Choroid plexus epithelial cell (primary cell): Measurements from ENCODE around the gene MRM2.

Source experiments
- DNase-seq: peaks from one replicate; pipeline ENCODE4 v3.0.0-alpha.2; 2010; ENCODE audit warnings: low read depth
- H3K4me3 ChIP-seq: 2 replicates; pipeline ENCODE4 v1.5.1; 2011; ENCODE audit warnings: low read depth, mild to moderate bottlenecking, control low read depth, low read length, moderate library complexity
- TF ChIP-seq, protein P1 (sequence below): conservative IDR thresholded peaks from 2 replicates; pipeline ENCODE4 v1.5.1; 2011; ENCODE audit warnings: low read depth, mild to moderate bottlenecking, control low read depth, inconsistent platforms, low read length, moderate library complexity

The MRM2 gene

DNA sequence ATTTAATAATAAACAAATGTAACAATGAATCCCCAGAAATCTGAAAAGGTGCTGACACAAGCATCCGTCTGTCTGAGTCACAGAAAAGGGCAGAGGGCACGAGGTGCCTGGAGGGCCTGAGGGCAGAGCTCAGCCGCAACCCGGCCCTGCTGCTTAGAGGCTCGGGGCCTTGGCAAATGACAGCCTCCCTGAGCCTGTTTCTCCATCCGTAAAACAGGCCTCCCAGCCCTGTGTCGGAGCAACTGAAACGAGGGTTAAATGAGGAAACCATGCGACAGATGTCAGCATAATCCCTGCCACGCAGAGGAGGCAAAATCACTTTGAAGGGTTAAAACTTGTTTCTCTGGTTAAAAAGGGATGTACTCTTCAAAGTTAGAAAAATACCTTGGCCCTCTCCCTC is 24.9 kb upstream of the MRM2 start:
- DNase-seq = peak; percentile 74
- H3K4me3 ChIP-seq = no peak overlapping the region
- TF ChIP-seq, protein P1, sequence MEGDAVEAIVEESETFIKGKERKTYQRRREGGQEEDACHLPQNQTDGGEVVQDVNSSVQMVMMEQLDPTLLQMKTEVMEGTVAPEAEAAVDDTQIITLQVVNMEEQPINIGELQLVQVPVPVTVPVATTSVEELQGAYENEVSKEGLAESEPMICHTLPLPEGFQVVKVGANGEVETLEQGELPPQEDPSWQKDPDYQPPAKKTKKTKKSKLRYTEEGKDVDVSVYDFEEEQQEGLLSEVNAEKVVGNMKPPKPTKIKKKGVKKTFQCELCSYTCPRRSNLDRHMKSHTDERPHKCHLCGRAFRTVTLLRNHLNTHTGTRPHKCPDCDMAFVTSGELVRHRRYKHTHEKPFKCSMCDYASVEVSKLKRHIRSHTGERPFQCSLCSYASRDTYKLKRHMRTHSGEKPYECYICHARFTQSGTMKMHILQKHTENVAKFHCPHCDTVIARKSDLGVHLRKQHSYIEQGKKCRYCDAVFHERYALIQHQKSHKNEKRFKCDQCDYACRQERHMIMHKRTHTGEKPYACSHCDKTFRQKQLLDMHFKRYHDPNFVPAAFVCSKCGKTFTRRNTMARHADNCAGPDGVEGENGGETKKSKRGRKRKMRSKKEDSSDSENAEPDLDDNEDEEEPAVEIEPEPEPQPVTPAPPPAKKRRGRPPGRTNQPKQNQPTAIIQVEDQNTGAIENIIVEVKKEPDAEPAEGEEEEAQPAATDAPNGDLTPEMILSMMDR = no peak

DNA sequence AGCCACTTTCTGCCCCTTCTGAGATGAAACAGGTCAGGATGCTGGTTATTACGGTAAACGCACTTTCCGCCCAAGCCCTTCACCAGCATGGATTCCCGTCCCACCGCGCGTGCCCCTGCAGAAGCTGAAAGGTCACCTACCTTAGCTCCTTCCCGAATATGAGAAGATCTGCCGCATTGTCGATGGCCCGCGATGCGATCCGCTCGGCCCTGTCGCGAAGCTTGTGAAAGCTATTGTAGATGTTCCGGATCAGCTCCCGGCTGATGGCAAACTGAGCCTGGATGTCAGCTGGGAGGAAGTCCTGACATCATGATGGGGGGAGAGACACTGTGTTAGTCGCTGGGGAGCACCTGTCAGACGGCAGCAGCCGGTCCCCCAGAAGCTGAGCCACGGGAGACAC is 22.2 kb upstream of the MRM2 start:
- no peak overlapping the region for H3K4me3 ChIP-seq
- TF ChIP-seq, protein P1 = no peak
- no peak for DNase-seq

DNA sequence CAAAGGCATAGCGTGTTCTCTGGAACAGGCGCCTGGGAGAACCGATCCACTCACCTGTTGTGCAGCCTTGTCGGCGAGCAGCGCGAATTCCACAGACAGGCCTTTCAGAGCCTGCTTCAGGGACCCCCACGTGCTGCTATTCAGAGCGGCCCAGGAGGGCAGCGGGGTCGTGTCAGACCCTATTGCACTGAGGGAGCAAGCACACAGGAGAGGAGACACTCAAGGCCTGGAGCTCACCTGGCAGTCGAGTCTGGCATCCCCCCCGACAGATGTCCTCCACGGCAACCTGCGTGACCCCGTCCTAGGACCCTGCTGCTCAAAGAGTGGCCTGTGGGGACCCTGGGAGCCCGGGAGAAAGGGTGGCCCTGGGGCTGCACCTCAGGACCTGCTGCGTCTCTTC is 21.2 kb upstream of the MRM2 start:
- no peak for DNase-seq
- TF ChIP-seq, protein P1 = no peak
- H3K4me3 ChIP-seq = no peak overlapping the region

DNA sequence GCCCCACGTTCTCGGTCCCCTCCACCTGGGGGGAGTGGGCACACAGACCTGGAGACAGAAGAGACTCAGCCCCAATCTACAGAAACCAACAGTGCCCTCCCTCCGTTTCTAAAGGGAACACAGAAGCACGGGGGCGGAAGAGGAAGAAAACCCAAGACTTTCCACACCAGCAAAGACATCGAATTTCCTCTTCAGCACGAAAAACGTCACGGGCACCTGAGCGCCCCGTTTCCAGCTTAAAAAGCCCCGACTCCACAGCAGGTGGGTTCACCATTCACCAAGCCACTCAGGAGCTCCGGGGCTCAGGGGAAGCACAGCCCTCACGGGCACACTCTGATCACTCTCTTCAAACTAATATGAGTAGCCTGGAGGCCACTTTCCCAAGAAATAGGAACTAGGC is 19.6 kb upstream of the MRM2 start:
- TF ChIP-seq, protein P1 = no peak
- no peak overlapping the region for H3K4me3 ChIP-seq
- DNase-seq = no peak

DNA sequence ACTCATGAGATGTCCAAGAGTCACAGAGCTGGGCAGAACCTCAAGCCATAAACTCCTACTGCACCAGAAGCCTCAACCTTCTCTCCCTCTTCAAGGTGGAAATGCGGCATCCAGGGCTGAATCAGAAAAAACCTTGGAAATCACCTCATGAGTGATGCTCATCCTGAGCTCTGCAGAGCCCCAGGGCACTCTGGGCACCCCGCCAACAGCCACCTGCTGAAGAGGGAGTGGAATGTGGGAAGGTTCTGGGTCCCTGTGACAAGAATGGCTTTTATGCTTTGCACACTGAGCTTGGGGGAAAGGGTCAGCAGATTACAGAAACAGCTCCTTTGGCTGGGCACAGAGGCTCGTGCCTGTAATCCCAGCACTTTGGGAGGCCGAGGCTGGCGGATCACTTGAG is 18.8 kb upstream of the MRM2 start:
- H3K4me3 ChIP-seq = no peak overlapping the region
- TF ChIP-seq, protein P1 = no peak
- peak; percentile 21 for DNase-seq

DNA sequence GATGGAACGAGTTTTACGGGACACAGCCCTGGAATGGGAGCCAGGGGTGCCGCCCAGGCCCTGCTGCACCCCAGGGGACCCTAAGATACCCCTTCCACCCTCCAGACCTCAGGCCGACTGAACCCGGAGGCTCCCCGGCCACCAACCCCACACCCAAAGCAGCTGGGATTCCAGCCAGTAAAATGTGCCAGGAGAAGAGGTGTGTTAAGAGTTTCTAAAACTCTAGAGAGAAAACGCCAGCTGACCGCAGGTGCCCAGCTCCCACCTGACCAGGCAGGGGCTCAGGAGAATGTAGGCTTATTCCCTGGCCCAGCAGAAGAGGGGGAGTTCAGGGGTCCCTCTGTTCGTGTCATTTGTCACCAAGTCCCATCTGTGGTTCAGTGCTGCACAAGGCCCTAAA is 17.5 kb upstream of the MRM2 start:
- TF ChIP-seq, protein P1 = no peak
- H3K4me3 ChIP-seq = no peak overlapping the region
- no peak for DNase-seq

DNA sequence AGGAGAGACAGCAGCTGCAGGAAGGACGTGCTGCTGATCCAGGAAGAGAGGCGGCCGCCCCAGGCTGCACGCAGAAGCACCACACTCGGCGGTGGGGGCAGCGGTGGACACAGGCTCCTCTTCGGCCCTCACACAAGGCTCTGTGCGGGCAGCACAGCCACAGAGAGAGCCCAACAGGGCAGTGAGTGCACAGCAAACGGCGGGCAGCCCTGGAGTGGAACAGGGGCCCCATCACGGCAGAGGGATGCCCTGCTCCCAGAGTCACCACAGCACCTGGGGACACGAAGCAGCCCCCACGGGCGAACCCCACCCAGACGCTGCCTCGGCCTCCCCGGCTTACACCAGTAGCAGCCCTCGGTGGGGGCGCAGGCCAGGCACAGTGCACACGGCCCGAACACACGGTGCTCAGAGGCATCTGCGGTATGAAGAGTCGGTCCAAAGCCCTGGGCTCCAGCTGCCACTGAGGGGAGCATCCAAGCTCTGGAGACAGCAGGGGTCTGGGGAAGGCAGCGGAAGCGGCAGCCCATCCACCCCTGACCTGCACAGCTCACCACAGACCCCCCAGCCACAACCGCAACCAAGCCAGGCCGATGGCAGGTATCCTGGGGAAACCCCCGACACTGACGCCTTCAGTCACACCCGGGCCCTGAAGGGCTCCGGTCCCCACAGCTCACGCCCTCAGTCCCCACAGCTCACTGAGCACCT is 16.8 kb upstream of the MRM2 start:
- DNase-seq = no peak
- TF ChIP-seq, protein P1 = no peak
- H3K4me3 ChIP-seq = no peak overlapping the region
